Astrocyte of the cerebellum (primary cell): ENCODE measurements around the gene RANBP10.
"Not testable (repeated sequence)": the region's sequence is repeated elsewhere in the genome, so short reads cannot be mapped to it uniquely, and the experiment has no call there.

Experiments used
- DNase-seq: peaks from one replicate; pipeline ENCODE4 v3.0.0-alpha.2; 2011; ENCODE audit warnings: low read depth
- H3K4me3 ChIP-seq: 2 replicates; pipeline ENCODE4 v1.5.1; 2011; ENCODE audit warnings: mild to moderate bottlenecking, low read depth, low read length, moderate library complexity
- in situ Hi-C: cut with HindIII; loops from 2 replicates; pipeline ENCODE4 v1.10.0; 2017; ENCODE audit warnings: low sequenced_read_pairs
- TF ChIP-seq, protein P1 (sequence below): IDR thresholded peaks from 2 replicates; pipeline ENCODE4 v1.5.1; 2012; ENCODE audit warnings: low read length, low read depth, moderate library complexity, mild to moderate bottlenecking; ENCODE audit errors: missing control alignments

The RANBP10 gene

DNA sequence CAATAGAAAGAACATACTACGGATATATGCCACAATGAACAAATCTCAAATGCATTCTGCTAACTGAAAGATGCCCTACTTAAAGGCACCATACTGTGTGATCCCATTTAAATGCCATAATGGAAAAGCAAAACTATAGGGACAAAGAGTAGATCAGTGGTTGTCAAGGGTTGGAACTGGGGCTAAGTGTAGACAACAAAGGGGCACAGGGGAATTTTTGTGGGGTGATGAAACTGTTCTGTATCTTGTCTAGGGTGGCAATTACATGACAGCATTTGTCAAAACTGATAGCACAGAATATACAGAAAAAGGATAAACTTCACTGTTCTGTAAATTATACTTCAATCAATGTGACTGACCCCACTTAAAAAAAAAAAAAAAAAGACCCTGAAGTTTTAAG lies 104.9 kb downstream of the RANBP10 start:
- no peak for DNase-seq
- in situ Hi-C loops = no loop called here
- H3K4me3 ChIP-seq = no peak overlapping the region
- TF ChIP-seq, protein P1, sequence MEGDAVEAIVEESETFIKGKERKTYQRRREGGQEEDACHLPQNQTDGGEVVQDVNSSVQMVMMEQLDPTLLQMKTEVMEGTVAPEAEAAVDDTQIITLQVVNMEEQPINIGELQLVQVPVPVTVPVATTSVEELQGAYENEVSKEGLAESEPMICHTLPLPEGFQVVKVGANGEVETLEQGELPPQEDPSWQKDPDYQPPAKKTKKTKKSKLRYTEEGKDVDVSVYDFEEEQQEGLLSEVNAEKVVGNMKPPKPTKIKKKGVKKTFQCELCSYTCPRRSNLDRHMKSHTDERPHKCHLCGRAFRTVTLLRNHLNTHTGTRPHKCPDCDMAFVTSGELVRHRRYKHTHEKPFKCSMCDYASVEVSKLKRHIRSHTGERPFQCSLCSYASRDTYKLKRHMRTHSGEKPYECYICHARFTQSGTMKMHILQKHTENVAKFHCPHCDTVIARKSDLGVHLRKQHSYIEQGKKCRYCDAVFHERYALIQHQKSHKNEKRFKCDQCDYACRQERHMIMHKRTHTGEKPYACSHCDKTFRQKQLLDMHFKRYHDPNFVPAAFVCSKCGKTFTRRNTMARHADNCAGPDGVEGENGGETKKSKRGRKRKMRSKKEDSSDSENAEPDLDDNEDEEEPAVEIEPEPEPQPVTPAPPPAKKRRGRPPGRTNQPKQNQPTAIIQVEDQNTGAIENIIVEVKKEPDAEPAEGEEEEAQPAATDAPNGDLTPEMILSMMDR = no peak

DNA sequence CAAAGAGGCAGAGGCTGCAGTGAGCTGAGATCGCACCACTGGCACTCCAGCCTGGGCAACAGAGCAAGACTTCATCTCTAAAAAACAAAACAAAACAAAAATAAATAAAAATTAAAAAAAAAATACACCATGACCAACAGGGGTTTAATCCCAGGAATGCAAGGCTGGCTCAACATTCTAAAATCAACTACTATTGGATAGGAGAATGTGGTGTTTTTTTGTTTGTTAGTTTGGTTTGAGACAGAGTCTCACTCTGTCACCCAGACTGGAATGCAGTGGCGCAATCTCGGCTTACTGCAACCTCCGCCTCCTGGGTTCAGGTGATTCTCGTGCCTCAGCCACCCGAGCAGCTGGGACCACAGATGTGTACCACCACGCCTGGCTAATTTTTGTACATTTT lies 107.1 kb downstream of the RANBP10 start:
- no peak overlapping the region for H3K4me3 ChIP-seq
- in situ Hi-C loops = no loop called here
- TF ChIP-seq, protein P1 = no peak
- no peak for DNase-seq

DNA sequence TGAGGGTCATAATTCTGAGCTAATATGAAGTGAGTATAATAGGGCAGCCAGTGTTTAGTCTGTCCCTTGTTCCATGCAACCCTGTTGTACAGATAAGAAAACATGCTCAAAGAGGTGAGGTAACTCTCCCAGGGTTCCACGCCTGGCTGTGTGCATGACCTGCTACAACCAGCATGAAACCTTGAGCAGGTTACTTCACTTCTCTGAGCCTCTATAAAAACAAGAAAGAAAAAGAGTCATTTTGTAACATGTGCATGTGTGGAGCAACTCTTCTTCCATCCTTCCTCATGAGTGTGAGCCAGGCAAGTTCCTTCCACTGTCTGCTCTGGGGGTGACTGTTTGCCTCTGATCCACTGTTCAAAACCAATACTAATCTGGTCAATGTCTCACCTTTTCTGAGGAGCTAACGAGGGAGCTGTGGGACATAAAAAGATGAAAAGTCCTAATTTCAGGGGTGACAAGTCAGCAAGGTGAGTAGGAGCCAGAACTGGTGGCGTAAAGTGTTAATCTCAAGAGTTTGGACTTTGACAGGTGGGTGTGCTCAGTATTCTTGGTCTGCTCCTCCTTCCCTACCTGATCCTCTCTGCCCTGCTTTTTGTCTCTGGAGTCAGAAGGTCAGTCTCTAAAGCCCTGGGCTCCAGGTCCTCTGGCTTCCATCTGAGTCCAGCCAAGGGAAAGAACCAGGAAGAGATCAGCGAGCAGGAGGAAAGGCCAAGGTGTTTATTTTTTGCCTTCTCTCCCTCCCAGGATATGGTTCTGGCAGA lies 108.8 kb downstream of the RANBP10 start:
- DNase-seq = no peak
- in situ Hi-C loops = no loop called here
- no peak overlapping the region for H3K4me3 ChIP-seq
- TF ChIP-seq, protein P1 = no peak

DNA sequence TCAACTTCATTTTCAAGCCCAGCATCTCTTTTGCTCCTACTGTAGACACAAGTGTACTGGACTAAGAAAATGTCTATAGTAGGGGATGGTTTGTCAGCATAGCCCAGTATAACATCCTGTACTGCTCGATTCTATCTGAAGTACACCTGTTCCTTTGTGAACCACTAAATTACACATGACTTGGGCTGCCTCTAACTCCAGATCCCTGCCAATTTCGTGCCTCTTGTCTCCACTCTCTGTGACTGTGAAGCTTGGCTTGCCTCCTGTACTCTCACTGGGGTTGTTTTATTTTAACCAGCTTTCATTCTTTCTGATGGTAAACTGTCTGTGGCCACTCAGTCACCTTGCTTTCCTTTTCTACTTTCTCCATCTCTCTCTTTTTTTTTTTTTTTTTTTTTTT lies 111.7 kb downstream of the RANBP10 start:
- in situ Hi-C loops = no loop called here
- TF ChIP-seq, protein P1 = no peak
- no peak for DNase-seq
- no peak overlapping the region for H3K4me3 ChIP-seq

DNA sequence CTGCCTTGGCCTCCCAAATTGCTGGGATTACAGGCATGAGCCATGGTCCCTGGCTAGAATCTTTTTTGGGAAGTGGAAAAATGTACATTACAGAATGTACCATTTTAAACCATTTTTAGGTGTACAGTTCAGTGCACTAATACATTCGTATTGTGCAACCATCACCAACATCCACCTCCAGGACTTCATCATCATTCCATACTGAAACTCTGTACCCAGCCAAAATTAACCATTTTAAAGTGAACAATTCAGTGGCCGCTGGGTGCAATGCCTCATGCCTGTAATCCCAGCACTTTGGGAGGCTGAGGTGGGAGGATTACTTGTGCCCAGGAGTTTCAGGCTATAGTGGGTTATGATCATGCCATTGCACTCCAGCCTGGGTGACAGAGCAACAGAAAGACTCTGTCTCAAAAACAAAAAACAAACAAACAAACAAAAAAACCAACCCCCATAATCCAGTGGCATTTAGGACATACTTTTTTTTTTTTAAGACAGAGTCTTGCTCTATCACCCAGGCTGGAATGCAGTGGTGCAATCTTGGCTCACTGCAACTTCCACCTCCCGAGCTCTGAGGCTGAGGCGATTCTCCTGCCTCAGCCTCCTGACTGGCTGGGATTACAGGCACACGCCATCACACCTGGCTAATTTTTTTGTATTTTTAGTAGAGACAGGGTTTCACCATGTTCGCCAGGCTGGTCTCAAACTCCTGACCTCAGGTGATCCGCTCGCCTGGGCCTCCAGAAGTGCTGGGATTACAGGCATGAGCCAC lies 112.7 kb downstream of the RANBP10 start:
- in situ Hi-C loops, DNase-seq, H3K4me3 ChIP-seq: not testable (repeated sequence)

DNA sequence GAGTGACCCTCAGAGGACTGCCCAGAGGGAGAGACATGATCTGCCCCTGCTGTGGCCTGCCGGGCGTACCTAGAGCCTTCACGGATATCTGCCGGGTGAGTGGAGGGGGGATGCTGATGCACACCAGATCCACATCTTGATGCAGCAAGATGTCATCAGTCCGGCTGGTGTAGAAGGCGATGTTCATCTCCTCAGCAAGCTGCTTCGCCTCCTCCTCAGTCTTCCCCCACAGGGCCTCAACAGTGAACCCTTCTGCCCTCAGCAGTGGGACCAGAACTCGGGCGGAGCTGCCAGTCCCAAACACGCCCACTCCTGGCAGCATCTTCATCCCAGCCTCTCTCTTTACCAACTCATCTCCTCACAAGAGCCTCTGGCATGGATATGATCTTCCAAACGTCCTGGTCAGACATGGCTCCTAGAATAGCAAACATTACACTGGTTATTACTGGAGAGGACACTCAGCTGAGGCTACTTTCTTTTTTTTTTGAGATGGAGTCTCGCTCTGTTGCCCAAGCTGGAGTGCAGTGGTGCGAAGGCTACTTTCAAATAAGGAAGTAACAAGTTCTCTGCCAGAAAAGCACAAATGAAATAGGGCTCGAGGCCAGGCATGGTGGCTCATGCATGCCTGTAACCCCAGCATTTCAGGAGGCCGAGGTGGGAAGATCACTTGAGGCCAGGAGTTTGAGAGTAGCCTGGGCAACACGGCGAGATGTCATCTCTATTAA lies 120.8 kb downstream of the RANBP10 start:
- no peak for DNase-seq
- in situ Hi-C loops = no loop called here
- no peak overlapping the region for H3K4me3 ChIP-seq
- TF ChIP-seq, protein P1 = no peak
